ENCODE measurements around the gene FERMT3.
A peak's percentile ranks its signal among the peaks of the same experiment; 100 is the strongest.

The FERMT3 gene

DNA sequence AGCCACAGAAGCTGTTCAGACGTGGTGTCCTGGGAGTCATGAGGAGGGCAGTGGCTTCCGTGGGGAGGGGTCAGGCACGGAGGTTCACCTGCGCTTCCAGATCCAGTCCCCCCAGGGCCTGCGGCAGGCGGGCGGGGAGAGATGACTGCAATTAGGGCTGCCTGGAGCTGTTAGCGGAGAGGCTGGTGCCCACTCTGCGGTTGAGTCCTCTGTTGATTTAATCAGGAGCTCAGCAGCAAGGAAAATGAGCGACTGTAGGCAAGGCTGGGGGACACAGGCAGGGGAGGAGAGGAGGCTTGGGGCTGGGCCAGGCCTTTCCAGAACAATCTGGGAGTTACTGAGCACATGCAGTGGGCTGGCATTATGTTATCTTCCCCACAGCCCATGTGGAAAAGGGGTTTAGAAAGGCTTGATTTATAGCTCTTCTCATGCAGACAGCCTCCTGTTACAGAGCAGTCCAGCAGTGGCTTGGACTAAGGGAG is 57.9 kb downstream of the FERMT3 start:
- no peak for DNase-seq (ENCODE audit: low spot score)

DNA sequence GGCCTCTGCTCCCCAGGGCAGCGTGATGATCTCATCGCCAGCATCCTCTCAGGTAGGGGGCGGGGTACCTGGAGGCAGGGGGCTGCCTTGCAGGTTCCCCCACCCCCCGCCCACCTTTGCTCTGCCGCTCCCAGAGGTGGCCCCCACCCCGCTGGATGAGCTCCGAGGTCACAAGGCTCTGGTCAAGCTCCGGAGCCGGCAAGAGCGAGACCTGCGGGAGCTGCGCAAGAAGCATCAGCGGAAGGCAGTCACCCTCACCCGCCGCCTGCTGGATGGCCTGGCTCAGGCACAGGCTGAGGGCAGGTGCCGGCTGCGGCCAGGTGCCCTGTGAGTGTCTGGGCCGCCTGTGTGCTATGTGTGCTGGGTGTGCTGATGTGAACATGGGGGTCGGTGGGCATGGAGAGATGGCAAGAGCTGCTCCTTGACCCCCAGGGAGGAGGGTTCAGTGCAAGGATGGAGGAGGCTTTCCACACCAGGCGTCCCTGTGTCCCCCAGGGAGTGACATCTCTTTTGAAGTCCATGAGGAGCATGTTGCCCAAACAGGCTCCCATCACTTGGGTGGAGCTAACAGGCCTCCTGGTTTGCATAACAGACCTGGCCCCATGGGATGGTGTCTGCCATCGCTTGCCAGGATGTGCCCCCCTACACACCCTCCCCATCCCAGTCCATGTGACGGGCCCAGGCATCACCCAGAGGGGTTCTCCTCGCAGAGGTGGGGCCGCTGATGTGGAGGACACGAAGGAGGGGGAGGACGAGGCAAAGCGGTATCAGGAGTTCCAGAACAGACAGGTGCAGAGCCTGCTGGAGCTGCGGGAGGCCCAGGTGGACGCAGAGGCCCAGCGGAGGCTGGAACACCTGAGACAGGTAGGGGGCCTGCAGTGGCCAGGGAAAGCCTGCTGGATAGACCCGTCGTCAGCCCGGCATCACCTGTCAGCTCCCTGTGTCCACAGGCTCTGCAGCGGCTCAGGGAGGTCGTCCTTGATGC is 58.9 kb downstream of the FERMT3 start:
- DNase-seq (ENCODE audit: low spot score), result no peak

DNA sequence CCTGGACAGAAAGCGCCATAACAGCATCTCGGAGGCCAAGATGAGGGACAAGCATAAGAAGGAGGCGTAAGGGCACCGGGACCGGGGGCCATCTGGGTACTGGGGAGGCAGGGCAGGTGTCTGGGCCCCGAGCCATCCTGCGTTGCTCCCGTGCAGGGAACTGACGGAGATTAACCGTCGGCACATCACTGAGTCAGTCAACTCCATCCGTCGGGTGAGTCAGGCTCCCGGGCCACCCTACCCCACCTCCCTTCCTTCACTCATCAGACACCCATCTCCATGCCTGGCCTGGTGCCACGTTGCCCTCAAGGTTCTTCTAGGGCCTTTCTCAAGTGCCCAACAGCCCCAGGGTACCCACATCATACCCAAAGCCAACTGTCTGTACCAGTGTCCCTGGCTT is 59.8 kb downstream of the FERMT3 start:
- no peak for DNase-seq (ENCODE audit: low spot score)

DNA sequence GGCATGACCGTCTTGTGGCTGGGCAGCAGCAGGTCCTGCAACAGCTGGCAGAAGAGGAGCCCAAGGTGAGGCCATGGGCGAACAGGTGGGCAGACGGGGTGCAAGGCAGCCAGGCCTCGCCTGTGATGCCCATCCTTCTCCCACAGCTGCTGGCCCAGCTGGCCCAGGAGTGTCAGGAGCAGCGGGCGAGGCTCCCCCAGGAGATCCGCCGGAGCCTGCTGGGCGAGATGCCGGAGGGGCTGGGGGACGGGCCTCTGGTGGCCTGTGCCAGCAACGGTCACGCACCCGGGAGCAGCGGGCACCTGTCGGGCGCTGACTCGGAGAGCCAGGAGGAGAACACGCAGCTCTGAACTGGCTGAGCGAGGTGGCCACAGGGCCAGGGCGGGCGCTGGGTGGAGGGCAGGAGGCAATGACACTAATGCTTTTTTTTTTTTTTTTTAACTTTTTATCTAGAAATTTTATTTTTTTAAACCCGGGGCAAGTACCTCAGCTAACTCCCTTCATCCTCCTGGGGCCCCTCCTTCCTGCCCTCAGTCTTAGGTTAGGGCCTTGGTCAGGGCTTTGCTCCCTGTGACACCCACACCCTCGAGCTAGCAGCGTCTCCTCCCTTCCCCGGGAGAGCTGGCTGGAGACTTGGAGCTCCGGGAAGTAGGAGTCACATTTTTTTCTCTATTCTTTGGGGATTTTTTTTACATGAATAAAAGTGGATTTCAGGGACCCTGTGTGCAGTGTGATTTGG is 60.9 kb downstream of the FERMT3 start:
- DNase-seq (ENCODE audit: low spot score), result no peak

DNA sequence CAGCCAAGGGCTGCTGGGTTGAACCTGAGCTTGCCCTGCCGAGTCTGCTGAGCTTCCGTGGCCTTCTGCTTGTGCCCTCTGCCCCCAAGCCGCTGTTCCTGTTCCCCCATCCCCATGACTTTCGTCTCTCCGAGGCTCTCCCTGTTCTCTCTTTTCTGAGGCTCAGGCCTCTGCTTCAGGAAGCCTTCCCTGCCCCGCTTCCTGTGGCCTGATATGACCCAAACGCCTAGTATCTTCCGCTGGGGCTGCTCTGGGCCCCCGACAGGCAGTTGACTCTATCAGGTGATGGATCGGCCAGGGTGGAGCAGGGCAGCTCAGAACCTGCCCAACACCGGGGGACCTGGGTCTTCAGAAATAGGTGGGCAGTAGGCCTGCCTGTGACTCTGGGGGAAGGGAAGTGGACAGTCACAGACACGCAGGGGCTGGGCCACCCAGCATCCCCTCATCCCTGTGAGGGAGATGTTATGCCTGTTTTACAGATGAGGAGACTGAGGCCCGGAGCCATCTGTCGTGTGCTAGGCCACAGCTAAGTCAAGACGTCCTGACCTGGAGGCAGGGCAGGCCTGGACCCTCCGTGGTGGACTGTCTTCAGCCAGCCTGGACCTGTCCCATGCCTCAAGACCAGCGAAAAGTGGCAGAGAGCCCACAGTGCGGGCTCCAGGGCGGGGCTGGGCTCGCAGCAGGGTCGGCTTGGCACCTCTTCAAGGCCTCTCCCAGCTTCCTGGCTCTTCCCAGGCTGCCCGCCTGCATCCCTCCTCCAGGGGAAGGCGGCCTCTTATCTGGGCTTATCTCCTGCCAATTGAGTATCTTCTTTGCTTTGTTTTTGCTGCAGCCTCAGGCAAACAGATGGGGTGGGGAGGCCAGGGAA is 61.7 kb downstream of the FERMT3 start:
- DNase-seq (ENCODE audit: low spot score), result no peak

DNA sequence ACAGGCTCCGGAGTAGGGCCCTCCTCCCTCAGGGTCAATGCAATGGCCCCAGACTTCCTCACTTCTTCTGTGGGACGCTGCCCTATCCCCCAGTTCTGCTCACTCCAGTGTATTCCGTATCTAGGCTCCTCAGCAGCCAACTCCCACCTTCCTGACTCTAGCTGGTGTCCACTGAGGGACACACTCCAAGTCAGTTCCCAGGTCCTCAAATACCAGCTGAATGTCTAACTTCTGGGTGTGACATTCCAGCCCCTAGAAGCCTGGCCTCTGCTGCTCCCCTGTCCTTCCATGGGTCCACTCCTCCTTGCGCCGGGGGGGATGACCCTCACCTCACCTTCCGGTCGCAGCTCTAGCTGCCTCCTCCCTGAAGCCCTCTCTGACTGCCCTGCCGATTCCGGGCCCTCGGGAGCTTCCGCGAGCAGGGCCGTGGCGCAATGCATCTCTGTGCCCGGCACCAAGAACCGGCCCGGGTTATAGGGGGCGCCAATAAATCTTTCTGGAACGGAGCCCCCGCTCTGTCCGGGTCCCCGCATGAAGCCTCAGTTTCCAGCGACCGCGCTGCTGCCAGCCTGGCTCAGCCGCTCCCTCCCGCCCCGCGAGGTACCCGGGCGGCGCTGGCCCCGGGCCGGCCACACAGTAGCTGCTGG is 62.5 kb downstream of the FERMT3 start:
- peak; percentile 64 for DNase-seq (ENCODE audit: low spot score)

DNA sequence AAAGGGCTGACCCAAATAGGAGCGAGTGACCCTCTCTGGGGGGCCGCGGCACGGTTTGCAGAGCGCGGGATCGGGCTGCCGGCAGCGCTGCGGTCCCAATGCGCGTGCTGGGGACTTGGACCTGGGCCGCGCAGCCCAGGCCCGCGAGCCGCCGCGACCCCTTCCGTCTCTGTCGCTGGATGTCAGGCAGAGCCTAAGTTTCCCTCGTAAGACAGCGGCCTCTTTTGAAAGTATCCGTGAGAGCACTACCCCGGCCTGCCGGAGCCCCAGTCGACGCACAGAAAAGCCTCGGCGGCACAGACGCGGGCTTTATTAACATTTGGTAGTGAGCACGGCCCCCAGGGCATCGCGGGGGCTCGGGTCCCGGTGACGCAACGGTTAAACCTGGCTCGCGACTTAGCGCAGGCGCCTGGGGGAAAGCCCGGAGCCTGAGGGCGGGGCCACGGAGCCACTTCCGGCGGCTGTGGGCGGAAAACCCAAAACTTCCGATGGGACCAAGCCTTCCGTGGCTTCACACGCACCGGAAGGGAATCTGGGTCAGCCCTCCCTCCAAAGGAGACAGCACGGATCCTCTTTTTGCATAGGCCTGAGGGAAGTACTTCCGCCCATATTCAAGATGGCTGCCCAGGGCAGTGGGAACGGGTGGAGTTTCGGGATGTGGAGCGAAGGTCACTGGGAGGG is 63.2 kb downstream of the FERMT3 start:
- DNase-seq (ENCODE audit: low spot score), result peak; percentile 99
